ENCODE data around the gene ACR.

DNA sequence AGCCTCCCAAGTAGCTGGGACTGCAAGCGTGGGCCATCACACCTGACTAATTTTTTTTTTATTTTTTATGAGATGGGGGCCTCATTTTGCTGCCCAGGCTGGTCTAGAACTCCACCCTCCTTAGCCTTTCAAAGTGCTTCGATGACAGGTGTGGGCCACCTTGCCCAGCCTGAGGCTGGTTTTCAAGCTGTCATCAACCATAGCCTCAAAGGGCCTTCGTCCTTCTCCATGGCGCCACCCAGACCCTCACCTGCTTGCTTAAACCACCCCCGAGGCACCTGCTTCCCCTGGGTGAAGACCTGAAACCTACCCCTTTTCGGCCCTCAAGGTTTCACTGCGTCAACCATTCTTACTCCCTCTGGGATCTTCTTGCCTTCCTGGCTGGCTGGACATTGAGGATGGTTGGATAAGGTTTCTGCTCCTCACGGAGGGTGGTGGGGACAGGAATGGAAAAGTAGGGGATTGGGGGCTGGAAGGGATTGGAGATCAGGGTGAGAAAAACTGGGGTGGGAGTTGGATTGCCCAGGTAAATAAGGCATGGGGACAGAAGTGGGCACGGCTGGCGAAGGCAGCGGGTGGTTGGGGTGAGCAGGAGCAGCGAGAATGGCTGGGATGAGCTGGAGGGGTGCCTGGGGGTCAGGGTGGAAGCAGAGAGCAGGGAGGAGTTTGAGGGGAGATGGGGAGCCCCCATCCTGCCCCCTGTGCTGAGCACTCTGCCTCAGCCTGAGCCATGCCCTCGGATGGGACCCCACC is 2.8 kb upstream of the ACR start:
- no peak for TF ChIP-seq DR1 (CRISPR knock-in tag; IDR thresholded peaks at IDR 0.05)
- TF ChIP-seq, protein P1, sequence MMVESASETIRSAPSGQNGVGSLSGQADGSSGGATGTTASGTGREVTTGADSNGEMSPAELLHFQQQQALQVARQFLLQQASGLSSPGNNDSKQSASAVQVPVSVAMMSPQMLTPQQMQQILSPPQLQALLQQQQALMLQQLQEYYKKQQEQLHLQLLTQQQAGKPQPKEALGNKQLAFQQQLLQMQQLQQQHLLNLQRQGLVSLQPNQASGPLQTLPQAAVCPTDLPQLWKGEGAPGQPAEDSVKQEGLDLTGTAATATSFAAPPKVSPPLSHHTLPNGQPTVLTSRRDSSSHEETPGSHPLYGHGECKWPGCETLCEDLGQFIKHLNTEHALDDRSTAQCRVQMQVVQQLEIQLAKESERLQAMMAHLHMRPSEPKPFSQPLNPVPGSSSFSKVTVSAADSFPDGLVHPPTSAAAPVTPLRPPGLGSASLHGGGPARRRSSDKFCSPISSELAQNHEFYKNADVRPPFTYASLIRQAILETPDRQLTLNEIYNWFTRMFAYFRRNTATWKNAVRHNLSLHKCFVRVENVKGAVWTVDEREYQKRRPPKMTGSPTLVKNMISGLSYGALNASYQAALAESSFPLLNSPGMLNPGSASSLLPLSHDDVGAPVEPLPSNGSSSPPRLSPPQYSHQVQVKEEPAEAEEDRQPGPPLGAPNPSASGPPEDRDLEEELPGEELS (CRISPR knock-in tag; IDR thresholded peaks at IDR 0.05), result no peak
- TF ChIP-seq, protein P2, sequence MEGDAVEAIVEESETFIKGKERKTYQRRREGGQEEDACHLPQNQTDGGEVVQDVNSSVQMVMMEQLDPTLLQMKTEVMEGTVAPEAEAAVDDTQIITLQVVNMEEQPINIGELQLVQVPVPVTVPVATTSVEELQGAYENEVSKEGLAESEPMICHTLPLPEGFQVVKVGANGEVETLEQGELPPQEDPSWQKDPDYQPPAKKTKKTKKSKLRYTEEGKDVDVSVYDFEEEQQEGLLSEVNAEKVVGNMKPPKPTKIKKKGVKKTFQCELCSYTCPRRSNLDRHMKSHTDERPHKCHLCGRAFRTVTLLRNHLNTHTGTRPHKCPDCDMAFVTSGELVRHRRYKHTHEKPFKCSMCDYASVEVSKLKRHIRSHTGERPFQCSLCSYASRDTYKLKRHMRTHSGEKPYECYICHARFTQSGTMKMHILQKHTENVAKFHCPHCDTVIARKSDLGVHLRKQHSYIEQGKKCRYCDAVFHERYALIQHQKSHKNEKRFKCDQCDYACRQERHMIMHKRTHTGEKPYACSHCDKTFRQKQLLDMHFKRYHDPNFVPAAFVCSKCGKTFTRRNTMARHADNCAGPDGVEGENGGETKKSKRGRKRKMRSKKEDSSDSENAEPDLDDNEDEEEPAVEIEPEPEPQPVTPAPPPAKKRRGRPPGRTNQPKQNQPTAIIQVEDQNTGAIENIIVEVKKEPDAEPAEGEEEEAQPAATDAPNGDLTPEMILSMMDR (CRISPR knock-in tag; IDR thresholded peaks at IDR 0.05), result no peak
- no peak for TF ChIP-seq ERF (CRISPR knock-in tag; IDR thresholded peaks at IDR 0.05)
- TF ChIP-seq TAF1 (CRISPR knock-in tag; IDR thresholded peaks at IDR 0.05), result no peak
- no peak for TF ChIP-seq RBFOX2 (IDR thresholded peaks at IDR 0.05; ENCODE audit: low read depth, low read length)
- TF ChIP-seq EZH2 (conservative IDR thresholded peaks at IDR 0.05; ENCODE audit: low read depth, low read length), result no peak
- TF ChIP-seq POLR2A (IDR thresholded peaks at IDR 0.05; ENCODE audit: insufficient read depth in 1 of 2, low read depth in 2 of 2, low read length in 2 of 2), result no peak
- TF ChIP-seq STAT5B (CRISPR knock-in tag; IDR thresholded peaks at IDR 0.05), result no peak
- TF ChIP-seq, protein P3, sequence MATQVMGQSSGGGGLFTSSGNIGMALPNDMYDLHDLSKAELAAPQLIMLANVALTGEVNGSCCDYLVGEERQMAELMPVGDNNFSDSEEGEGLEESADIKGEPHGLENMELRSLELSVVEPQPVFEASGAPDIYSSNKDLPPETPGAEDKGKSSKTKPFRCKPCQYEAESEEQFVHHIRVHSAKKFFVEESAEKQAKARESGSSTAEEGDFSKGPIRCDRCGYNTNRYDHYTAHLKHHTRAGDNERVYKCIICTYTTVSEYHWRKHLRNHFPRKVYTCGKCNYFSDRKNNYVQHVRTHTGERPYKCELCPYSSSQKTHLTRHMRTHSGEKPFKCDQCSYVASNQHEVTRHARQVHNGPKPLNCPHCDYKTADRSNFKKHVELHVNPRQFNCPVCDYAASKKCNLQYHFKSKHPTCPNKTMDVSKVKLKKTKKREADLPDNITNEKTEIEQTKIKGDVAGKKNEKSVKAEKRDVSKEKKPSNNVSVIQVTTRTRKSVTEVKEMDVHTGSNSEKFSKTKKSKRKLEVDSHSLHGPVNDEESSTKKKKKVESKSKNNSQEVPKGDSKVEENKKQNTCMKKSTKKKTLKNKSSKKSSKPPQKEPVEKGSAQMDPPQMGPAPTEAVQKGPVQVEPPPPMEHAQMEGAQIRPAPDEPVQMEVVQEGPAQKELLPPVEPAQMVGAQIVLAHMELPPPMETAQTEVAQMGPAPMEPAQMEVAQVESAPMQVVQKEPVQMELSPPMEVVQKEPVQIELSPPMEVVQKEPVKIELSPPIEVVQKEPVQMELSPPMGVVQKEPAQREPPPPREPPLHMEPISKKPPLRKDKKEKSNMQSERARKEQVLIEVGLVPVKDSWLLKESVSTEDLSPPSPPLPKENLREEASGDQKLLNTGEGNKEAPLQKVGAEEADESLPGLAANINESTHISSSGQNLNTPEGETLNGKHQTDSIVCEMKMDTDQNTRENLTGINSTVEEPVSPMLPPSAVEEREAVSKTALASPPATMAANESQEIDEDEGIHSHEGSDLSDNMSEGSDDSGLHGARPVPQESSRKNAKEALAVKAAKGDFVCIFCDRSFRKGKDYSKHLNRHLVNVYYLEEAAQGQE (IDR thresholded peaks at IDR 0.05; ENCODE audit: borderline replicate concordance in 1 of 2, low read depth in 1 of 2, low read length in 2 of 2), result no peak
- TF ChIP-seq NCOA5 (CRISPR knock-in tag; IDR thresholded peaks at IDR 0.05), result no peak
- TF ChIP-seq ZFP36L2 (CRISPR knock-in tag; IDR thresholded peaks at IDR 0.05), result no peak
- no peak for TF ChIP-seq TBL1XR1 (IDR thresholded peaks at IDR 0.05; ENCODE audit: borderline replicate concordance, low read length, partially characterized antibody)

Data from HepG2 (cell line).